Ascending aorta (tissue), 2 donors: ENCODE measurements around the gene SETDB1. TPM values are rescaled to one million over a fixed set of nuclear protein-coding genes. Genes with fewer than 3 reads are reported as not detected.

Experiments used
- DNase-seq, 2 donors: peaks; one replicate each; pipeline ENCODE4 v3.0.0-alpha.2; 2019; ENCODE audit warnings: low spot score in 2 of 2
- H3K27ac ChIP-seq, 2 donors: fragments of 200-600 bp; sonication (generic); one replicate each; pipeline ENCODE4 v1.5.1; 2016 to 2017; ENCODE audit warnings: mild to moderate bottlenecking in 1 of 2
- H3K27me3 ChIP-seq: fragments of 200-600 bp; sonication (generic); one replicate; pipeline ENCODE4 v1.5.1; 2017
- H3K36me3 ChIP-seq, 2 donors: fragments of 200-600 bp; sonication (generic); one replicate each; pipeline ENCODE4 v1.5.1; 2016
- H3K4me1 ChIP-seq, 2 donors: fragments of 200-600 bp; sonication (generic); one replicate each; pipeline ENCODE4 v1.5.1; 2016 to 2017; ENCODE audit warnings: mild to moderate bottlenecking in 1 of 2
- H3K4me3 ChIP-seq, 2 donors: fragments of 200-600 bp; sonication (generic); one replicate each; pipeline ENCODE4 v1.5.1; 2016 to 2017; ENCODE audit warnings: mild to moderate bottlenecking in 1 of 2
- H3K9me3 ChIP-seq, 2 donors: fragments of 200-600 bp; sonication (generic); one replicate each; pipeline ENCODE4 v1.5.1; 2016
- intact Hi-C: fragments of 100-400 bp; cut with DNase I; formaldehyde crosslinking; loops from one replicate; pipeline ENCODE4 v1.15.1; 2023
- total RNA-seq: library from RNA; depleted of rRNA; stranded (reverse); fragments of >200 nt; gene quantifications from one replicate; pipeline ENCODE4 v1.1.0, GENCODE V29; 2016
- TF ChIP-seq, protein P1 (sequence below), 3 experiments: fragments of 200-600 bp in 2 of 3; fragments of 450-650 bp in 1 of 3; sonication (generic) in 2 of 3; IDR thresholded peaks; one replicate each; pipeline ENCODE4 v1.5.1; 2016 to 2019; ENCODE audit warnings: antibody characterized with exemption in 3 of 3, mild to moderate bottlenecking in 1 of 3, moderate library complexity in 1 of 3

Gene SETDB1
- total RNA-seq, 1 donor from 2014 or later = 21.3 TPM

GRCh38 chr1:150972417-150972940, 46.3 kb downstream of the SETDB1 start:
- Histone ChIP-seq H3K36me3 (peaks cover 17% of the 10 kb centered on the region in 2 donors), H3K27ac (peak overlapping the region; percentile 95 to 99), H3K27me3 (no peaks in the 10 kb centered on the region), H3K9me3 (no peaks in the 10 kb centered on the region), H3K4me3 (peak overlapping the region; percentile 79 to 99), H3K4me1 (peaks cover 11 to 50% of the 10 kb centered on the region in 2 donors)
- TF ChIP-seq, protein P1, sequence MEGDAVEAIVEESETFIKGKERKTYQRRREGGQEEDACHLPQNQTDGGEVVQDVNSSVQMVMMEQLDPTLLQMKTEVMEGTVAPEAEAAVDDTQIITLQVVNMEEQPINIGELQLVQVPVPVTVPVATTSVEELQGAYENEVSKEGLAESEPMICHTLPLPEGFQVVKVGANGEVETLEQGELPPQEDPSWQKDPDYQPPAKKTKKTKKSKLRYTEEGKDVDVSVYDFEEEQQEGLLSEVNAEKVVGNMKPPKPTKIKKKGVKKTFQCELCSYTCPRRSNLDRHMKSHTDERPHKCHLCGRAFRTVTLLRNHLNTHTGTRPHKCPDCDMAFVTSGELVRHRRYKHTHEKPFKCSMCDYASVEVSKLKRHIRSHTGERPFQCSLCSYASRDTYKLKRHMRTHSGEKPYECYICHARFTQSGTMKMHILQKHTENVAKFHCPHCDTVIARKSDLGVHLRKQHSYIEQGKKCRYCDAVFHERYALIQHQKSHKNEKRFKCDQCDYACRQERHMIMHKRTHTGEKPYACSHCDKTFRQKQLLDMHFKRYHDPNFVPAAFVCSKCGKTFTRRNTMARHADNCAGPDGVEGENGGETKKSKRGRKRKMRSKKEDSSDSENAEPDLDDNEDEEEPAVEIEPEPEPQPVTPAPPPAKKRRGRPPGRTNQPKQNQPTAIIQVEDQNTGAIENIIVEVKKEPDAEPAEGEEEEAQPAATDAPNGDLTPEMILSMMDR (IDR thresholded peaks at IDR 0.05) = no peak
- intact Hi-C loops = loop anchor here (5.0 to 10.0 kb wide), 3 partner anchors 45 to 418 kb away; partner anchors contain the start of genes GOLPH3L and SETDB1
- DNase-seq = no peak

DNA sequence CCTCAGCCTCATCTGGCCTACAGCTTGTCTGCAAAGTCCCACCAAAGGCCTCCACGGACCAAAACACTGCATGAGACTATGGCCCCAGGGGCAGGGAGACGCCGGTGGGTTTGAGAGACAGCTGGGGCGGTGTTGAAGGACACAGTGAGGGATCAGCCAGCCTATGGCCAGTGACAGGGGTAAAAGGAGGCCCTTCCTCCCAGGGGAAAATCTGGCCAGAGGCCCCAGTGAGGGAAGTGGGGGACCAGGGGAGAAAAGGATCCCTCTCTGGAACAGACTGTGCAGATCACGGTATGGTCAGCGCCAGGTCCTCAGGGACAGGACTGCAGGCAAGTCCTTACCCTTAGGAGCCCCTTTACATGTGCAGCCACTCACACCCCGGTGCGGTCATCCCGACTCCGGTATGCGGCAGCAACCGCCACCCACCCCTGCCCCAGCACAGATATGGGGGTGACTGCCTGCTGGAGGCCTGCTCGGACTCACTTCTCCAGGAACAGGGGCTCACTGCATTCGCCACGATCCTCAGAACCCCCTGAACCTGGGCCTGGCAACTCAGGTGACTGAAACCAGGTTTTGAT, 47.2 kb downstream of the SETDB1 start:
- DNase-seq = no peak
- peaks cover 8 to 9% of the 10 kb centered on the region in 2 donors for H3K36me3 ChIP-seq
- TF ChIP-seq, protein P1 (IDR thresholded peaks at IDR 0.05) = no peak
- no peaks in the 10 kb centered on the region for H3K9me3 ChIP-seq
- peaks cover 18 to 59% of the 10 kb centered on the region in 2 donors for H3K4me1 ChIP-seq
- peak overlapping the region; percentile 79 to 99 for H3K4me3 ChIP-seq
- intact Hi-C loops = loop anchor here (5.0 to 10.0 kb wide), 3 partner anchors 46 to 419 kb away; partner anchors contain the start of genes GOLPH3L and SETDB1
- H3K27me3 ChIP-seq = no peaks in the 10 kb centered on the region
- peak overlapping the region; percentile 95 to 99 for H3K27ac ChIP-seq

DNA sequence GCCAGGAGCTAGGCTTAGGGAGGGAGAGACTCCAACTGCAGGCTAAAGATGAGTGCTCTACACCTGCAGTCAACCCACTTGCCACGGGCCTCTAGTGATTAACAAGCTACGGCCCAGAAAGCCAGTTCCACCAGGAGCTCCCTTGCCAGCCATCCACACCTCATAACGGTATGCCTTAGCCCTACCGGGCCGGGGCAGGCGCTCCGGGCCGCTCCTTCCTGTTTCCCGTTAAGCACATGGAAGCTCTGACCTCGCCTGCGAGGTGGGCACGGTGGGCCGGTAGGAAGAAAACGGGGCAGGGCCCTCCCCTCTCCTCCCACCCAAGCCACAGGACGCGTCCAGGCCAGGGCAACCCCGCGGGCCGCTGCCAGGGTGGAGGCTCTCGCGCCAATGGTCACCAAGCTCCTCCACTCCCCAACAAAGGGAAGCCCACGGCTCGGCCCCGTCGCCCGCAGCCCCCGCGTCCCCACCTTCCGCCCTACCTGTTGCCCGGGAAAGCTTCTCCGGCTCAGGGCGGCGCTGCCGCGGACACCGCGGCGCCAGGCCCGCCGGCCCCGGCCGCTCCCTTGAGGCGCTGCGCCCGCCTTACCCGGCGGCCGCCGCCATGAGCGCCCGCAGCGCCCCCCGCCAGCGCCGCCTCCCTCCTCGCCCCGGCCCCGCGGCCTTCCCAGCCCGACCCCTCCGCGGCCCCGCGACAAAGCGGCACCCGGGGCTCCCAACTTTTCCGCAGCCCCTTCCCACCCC, 47.8 kb downstream of the SETDB1 start:
- H3K4me3 ChIP-seq = peak overlapping the region; percentile 79 to 99
- peaks cover 18 to 65% of the 10 kb centered on the region in 2 donors for H3K4me1 ChIP-seq
- no peaks in the 10 kb centered on the region for H3K27me3 ChIP-seq
- H3K27ac ChIP-seq = peak overlapping the region; percentile 95 to 99
- intact Hi-C loops = loop anchor here (2.0 to 10.0 kb wide), 4 partner anchors 47 to 419 kb away; partner anchors contain the start of genes ARNT, GOLPH3L and SETDB1
- TF ChIP-seq, protein P1 (IDR thresholded peaks at IDR 0.05) = no peak
- H3K9me3 ChIP-seq = no peaks in the 10 kb centered on the region
- peak in 1 of 2 donors; percentile 73 for DNase-seq
- peaks cover 2% of the 10 kb centered on the region in 2 donors for H3K36me3 ChIP-seq

GRCh38 chr1:150974580-150975478, 48.7 kb downstream of the SETDB1 start, which contains the start of gene CERS2:
Gene CERS2, minus strand, starts transcription at chr1:150974835. Its CDS starts 5,745 bp downstream, at chr1:150969090.
- Histone ChIP-seq H3K4me1 (peaks cover 18 to 68% of the 10 kb centered on the region in 2 donors), H3K9me3 (no peaks in the 10 kb centered on the region), H3K4me3 (peak within 1 kb of the TSS; percentile 79 to 99), H3K27me3 (no peaks in the 10 kb centered on the region), H3K27ac (peak within 1 kb of the TSS; percentile 95 to 99), H3K36me3 (no peaks in the 10 kb centered on the region)
- intact Hi-C loops = loop anchor here (2.0 to 10.0 kb wide), 4 partner anchors 48 to 420 kb away; partner anchors contain the start of genes ARNT, GOLPH3L and SETDB1
- peak in 1 of 2 donors; percentile 90 for DNase-seq
- TF ChIP-seq, protein P1 (IDR thresholded peaks at IDR 0.05) = peak in 1 of 3 experiments; percentile 28

- Histone ChIP-seq H3K27me3 (no peaks in the 10 kb centered on the region), H3K27ac (peak overlapping the region; percentile 95 to 99), H3K4me3 (no peak overlapping the region), H3K4me1 (peaks cover 18 to 53% of the 10 kb centered on the region in 2 donors), H3K36me3 (no peaks in the 10 kb centered on the region), H3K9me3 (no peaks in the 10 kb centered on the region)
- TF ChIP-seq, protein P1 (IDR thresholded peaks at IDR 0.05) = no peak
- DNase-seq = no peak
- intact Hi-C loops = loop anchor here (10.0 kb wide), 2 partner anchors 282 to 422 kb away; partner anchors contain the start of gene GOLPH3L
These were observed 50.2 kb downstream of the SETDB1 start for GRCh38 chr1:150976401-150976821.
